Progenitor cell of endocrine pancreas (in vitro differentiated cells): Measurements from ENCODE around the gene MYO9A. TPM values are rescaled to one million over a fixed set of nuclear protein-coding genes. Genes with fewer than 3 reads are reported as not detected.

Experiments used
- DNase-seq: peaks from one replicate; pipeline ENCODE4 v3.0.0; 2021; ENCODE audit warnings: low spot score; ENCODE audit not compliant: unreplicated experiment
- H3K27ac Mint-ChIP-seq: 2 replicates; pipeline ENCODE4 v1.8.0; 2021; ENCODE audit warnings: mild to moderate bottlenecking, moderate library complexity, mixed read lengths
- H3K27me3 Mint-ChIP-seq: 2 replicates; pipeline ENCODE4 v1.8.0; 2021; ENCODE audit warnings: mixed read lengths
- H3K36me3 Mint-ChIP-seq: 2 replicates; pipeline ENCODE4 v1.8.0; 2022; ENCODE audit warnings: mixed read lengths; ENCODE audit not compliant: insufficient read depth
- H3K4me1 Mint-ChIP-seq: 2 replicates; pipeline ENCODE4 v1.8.0; 2021; ENCODE audit warnings: low read depth, mixed read lengths
- H3K4me3 Mint-ChIP-seq: 2 replicates; pipeline ENCODE4 v1.8.0; 2021; ENCODE audit warnings: low read depth, mild to moderate bottlenecking, moderate library complexity, mixed read lengths
- H3K9me3 Mint-ChIP-seq: 2 replicates; pipeline ENCODE4 v1.8.0; 2021; ENCODE audit warnings: low read depth, mixed read lengths
- CTCF ChIP-seq: fragments of 200-600 bp; sonication (generic); IDR thresholded peaks from one replicate; pipeline ENCODE4 v1.5.0; 2021; ENCODE audit warnings: antibody characterized with exemption, mild to moderate bottlenecking; ENCODE audit not compliant: unreplicated experiment
- total RNA-seq: library from RNA; stranded (reverse); gene quantifications from 2 replicates; pipeline ENCODE4 v1.2.1, GENCODE V29; 2021

The MYO9A gene
- total RNA-seq, 1 donor from 2014 or later: 32.0 TPM

GRCh38 chr15:71957026-71957425, 160.9 kb downstream of the MYO9A start:
- Mint-ChIP-seq H3K27me3 (no peaks in the 10 kb centered on the region), H3K36me3 (peaks cover 2% of the 10 kb centered on the region), H3K27ac (no peak overlapping the region), H3K9me3 (no peaks in the 10 kb centered on the region), H3K4me3 (no peak overlapping the region), H3K4me1 (no peaks in the 10 kb centered on the region)
- DNase-seq: no peak
- no peak for TF ChIP-seq CTCF

GRCh38 chr15:71951134-71951533, 166.8 kb downstream of the MYO9A start:
- H3K36me3 Mint-ChIP-seq: peaks cover 3% of the 10 kb centered on the region
- H3K4me3 Mint-ChIP-seq: no peak overlapping the region
- no peaks in the 10 kb centered on the region for H3K4me1 Mint-ChIP-seq
- no peaks in the 10 kb centered on the region for H3K9me3 Mint-ChIP-seq
- H3K27me3 Mint-ChIP-seq: no peaks in the 10 kb centered on the region
- TF ChIP-seq CTCF: no peak
- H3K27ac Mint-ChIP-seq: no peak overlapping the region
- DNase-seq: no peak

GRCh38 chr15:71945012-71945411, 172.9 kb downstream of the MYO9A start:
- no peak for TF ChIP-seq CTCF
- Mint-ChIP-seq H3K4me3 (no peak overlapping the region), H3K27ac (no peak overlapping the region), H3K4me1 (no peaks in the 10 kb centered on the region), H3K27me3 (no peaks in the 10 kb centered on the region), H3K9me3 (no peaks in the 10 kb centered on the region), H3K36me3 (no peaks in the 10 kb centered on the region)
- DNase-seq: no peak

- H3K36me3 Mint-ChIP-seq: no peaks in the 10 kb centered on the region
- no peak overlapping the region for H3K4me3 Mint-ChIP-seq
- no peak for DNase-seq
- H3K9me3 Mint-ChIP-seq: no peaks in the 10 kb centered on the region
- H3K27ac Mint-ChIP-seq: no peak overlapping the region
- H3K27me3 Mint-ChIP-seq: no peaks in the 10 kb centered on the region
- TF ChIP-seq CTCF: no peak
- no peaks in the 10 kb centered on the region for H3K4me1 Mint-ChIP-seq
These were observed 174.1 kb downstream of the MYO9A start for GRCh38 chr15:71943806-71944205.

- Mint-ChIP-seq H3K9me3 (no peaks in the 10 kb centered on the region), H3K27ac (no peak overlapping the region)
- no peak for DNase-seq
These were observed 177.9 kb downstream of the MYO9A start for GRCh38 chr15:71939981-71940588.

More at GRCh38 chr15:71939981-71940588, 177.9 kb downstream of the MYO9A start:
- TF ChIP-seq CTCF: no peak
- no peak overlapping the region for H3K4me3 Mint-ChIP-seq
- H3K27me3 Mint-ChIP-seq: no peaks in the 10 kb centered on the region
- H3K4me1 Mint-ChIP-seq: no peaks in the 10 kb centered on the region
- H3K36me3 Mint-ChIP-seq: no peaks in the 10 kb centered on the region
